Osteoblast (primary cell): ENCODE data around the gene NIPBL. TPM values are rescaled to one million over a fixed set of nuclear protein-coding genes. Genes with fewer than 3 reads are reported as not detected.

Experiments used
- DNase-seq: peaks from one replicate; pipeline ENCODE4 v3.0.0; 2011; ENCODE audit warnings: low spot score, mixed read lengths; ENCODE audit not compliant: insufficient read length; ENCODE audit errors: missing footprints
- H2AFZ ChIP-seq: 2 replicates; pipeline ENCODE4 v1.6.0; 2011; ENCODE audit warnings: mild to moderate bottlenecking, low read length
- H3K27ac ChIP-seq: 2 replicates; pipeline ENCODE4 v1.5.1; 2011; ENCODE audit warnings: mild to moderate bottlenecking, low read depth, low read length, moderate library complexity
- H3K27me3 ChIP-seq: 2 replicates; pipeline ENCODE4 v1.6.0; 2012; ENCODE audit warnings: mild to moderate bottlenecking, control low read depth, inconsistent platforms, low read length, moderate library complexity; ENCODE audit not compliant: insufficient read depth
- H3K36me3 ChIP-seq: 2 replicates; pipeline ENCODE4 v1.5.1; 2011; ENCODE audit warnings: mild to moderate bottlenecking, low read length, control low read depth, moderate library complexity; ENCODE audit not compliant: insufficient read depth
- H3K4me1 ChIP-seq: 2 replicates; pipeline ENCODE4 v1.5.1; 2011; ENCODE audit warnings: mild to moderate bottlenecking, low read length, control low read depth, moderate library complexity; ENCODE audit not compliant: insufficient read depth
- H3K4me2 ChIP-seq: 2 replicates; pipeline ENCODE4 v1.6.0; 2011; ENCODE audit warnings: mild to moderate bottlenecking, low read length; ENCODE audit not compliant: insufficient read depth
- H3K4me3 ChIP-seq: fragments of 200-600 bp; sonication (generic); 3 replicates; pipeline ENCODE4 v1.5.1; 2012; ENCODE audit warnings: mild to moderate bottlenecking, low read length, inconsistent platforms; ENCODE audit not compliant: insufficient read depth
- H3K79me2 ChIP-seq: 2 replicates; pipeline ENCODE4 v1.6.0; 2012; ENCODE audit warnings: mild to moderate bottlenecking, low read length, control low read depth, inconsistent platforms; ENCODE audit not compliant: insufficient read depth
- H3K9me3 ChIP-seq: 2 replicates; pipeline ENCODE4 v1.5.1; 2011; ENCODE audit warnings: low read depth, low read length, control low read depth
- H4K20me1 ChIP-seq: 2 replicates; pipeline ENCODE4 v1.6.0; 2012; ENCODE audit warnings: mild to moderate bottlenecking, low read length, control low read depth; ENCODE audit not compliant: insufficient read depth
- CTCF ChIP-seq: IDR thresholded peaks from 2 replicates; pipeline ENCODE4 v1.5.1; 2011; ENCODE audit warnings: mild to moderate bottlenecking, low read depth, low read length, moderate library complexity; ENCODE audit errors: extremely low read depth
- total RNA-seq: library from RNA; depleted of rRNA; stranded (reverse); fragments of >200 nt; gene quantifications from 2 replicates; pipeline ENCODE4 v1.2.3, GENCODE V29; 2012

Gene NIPBL
- total RNA-seq, 1 donor, result 22.8 TPM

DNA sequence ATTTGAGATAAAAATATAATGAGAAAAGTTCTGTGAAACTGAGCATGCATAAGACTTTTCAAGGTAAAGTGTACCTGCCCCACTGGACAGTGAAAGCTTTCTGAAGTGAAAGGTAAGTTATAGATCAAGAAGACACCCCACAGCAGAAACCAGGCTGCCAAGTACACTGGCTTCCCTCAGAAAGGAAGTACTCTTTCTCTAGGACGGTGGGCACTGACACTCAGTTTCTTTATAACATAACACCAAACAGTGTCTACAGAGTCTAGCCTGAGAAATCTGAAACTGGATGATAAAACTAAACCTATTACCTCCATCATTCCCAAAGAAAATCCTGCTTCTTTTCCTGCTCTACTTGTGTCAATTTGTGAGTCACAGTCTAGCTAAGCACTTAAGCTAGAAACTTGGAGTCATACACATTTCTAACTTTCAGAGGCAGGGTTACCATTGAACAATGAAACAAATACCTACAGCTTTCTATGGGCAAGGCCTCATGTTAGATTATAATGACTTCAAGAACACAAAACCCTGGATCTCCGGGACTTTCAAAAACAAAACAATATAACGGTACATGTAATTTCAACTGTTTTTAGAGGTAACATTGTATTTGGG, 235.9 kb downstream of the NIPBL start:
- no peak for TF ChIP-seq CTCF
- no peak for DNase-seq
- Histone ChIP-seq H3K79me2 (no peaks in the 10 kb centered on the region), H3K4me3 (no peak overlapping the region), H3K4me2 (no peak overlapping the region), H3K27ac (no peak overlapping the region), H3K9me3 (no peaks in the 10 kb centered on the region), H4K20me1 (no peaks in the 10 kb centered on the region), H2AFZ (no peak overlapping the region), H3K27me3 (no peaks in the 10 kb centered on the region), H3K36me3 (peaks cover 35% of the 10 kb centered on the region), H3K4me1 (no peaks in the 10 kb centered on the region)
